HepG2 (cell line): ENCODE results near the gene CEL.

ENCODE experiments used
- ATF7 ChIP-seq, 2 experiments: fragments of 450-650 bp in 1 of 2; sonication (generic) in 1 of 2; formaldehyde crosslinking in 1 of 2; IDR thresholded peaks; 2 replicates each; pipeline versions ENCODE4 v1.4.0 to v1.6.1; 2016 to 2020; ENCODE audit warnings: antibody characterized with exemption in 1 of 2, mild to moderate bottlenecking in 1 of 2, missing genetic modification reagents in 1 of 2
- FOXC1 ChIP-seq: sonication (generic); formaldehyde crosslinking; IDR thresholded peaks from 2 replicates; pipeline ENCODE4 v1.8.0; 2022; ENCODE audit warnings: mild to moderate bottlenecking, missing genetic modification reagents, borderline replicate concordance
- HDAC6 ChIP-seq: fragments of 200-600 bp; sonication (generic); IDR thresholded peaks from 2 replicates; pipeline ENCODE4 v1.7.0; 2017; ENCODE audit warnings: mild to moderate bottlenecking, antibody characterized with exemption, low read length, low read depth
- MED13 ChIP-seq: sonication (generic); formaldehyde crosslinking; IDR thresholded peaks from 2 replicates; pipeline ENCODE4 v1.5.0; 2020; ENCODE audit warnings: missing genetic modification reagents
- MYC ChIP-seq: sonication (generic); formaldehyde crosslinking; IDR thresholded peaks from 2 replicates; pipeline ENCODE4 v1.9.0; 2021; ENCODE audit warnings: missing genetic modification reagents, borderline replicate concordance
- NPAS2 ChIP-seq: sonication (generic); formaldehyde crosslinking; IDR thresholded peaks from 2 replicates; pipeline ENCODE4 v1.8.0; 2022; ENCODE audit warnings: mild to moderate bottlenecking, missing genetic modification reagents, borderline replicate concordance
- POGK ChIP-seq: sonication (generic); formaldehyde crosslinking; conservative IDR thresholded peaks from 2 replicates; pipeline ENCODE4 v1.8.0; 2022; ENCODE audit warnings: mild to moderate bottlenecking, moderate library complexity, missing genetic modification reagents
- POLR2A ChIP-seq, 2 experiments: IDR thresholded peaks; 2 replicates each; pipeline ENCODE4 v1.6.1; 2011; ENCODE audit warnings: low read depth in 2 of 2, low read length in 2 of 2, mild to moderate bottlenecking in 1 of 2, moderate library complexity in 1 of 2; ENCODE audit not compliant: insufficient read depth in 1 of 2
- PRPF4 ChIP-seq: fragments of 200-400 bp; formaldehyde crosslinking; IDR thresholded peaks from 2 replicates; pipeline ENCODE4 v1.6.1; 2016; ENCODE audit warnings: low read length, low read depth; ENCODE audit not compliant: poor library complexity, severe bottlenecking
- TAF1 ChIP-seq: sonication (generic); formaldehyde crosslinking; IDR thresholded peaks from 2 replicates; pipeline ENCODE4 v1.4.0; 2020; ENCODE audit warnings: missing genetic modification reagents
- TCF12 ChIP-seq, 2 experiments: fragments of 450-650 bp in 1 of 2; sonication (generic) in 1 of 2; formaldehyde crosslinking in 1 of 2; IDR thresholded peaks; 2 replicates each; pipeline versions ENCODE4 v1.6.1 to v1.8.0; 2017 to 2022; ENCODE audit warnings: antibody characterized with exemption in 1 of 2, mild to moderate bottlenecking in 1 of 2, missing genetic modification reagents in 1 of 2, moderate library complexity in 1 of 2
- TCF7 ChIP-seq: sonication (generic); IDR thresholded peaks from 2 replicates; pipeline ENCODE4 v1.6.1; 2016; ENCODE audit warnings: antibody characterized with exemption, low read depth
- TF ChIP-seq, protein P1 (sequence below): sonication (generic); formaldehyde crosslinking; IDR thresholded peaks from 2 replicates; pipeline ENCODE4 v1.5.0; 2020; ENCODE audit warnings: mild to moderate bottlenecking, missing genetic modification reagents, moderate library complexity
- TF ChIP-seq, protein P2 (sequence below): sonication (generic); formaldehyde crosslinking; IDR thresholded peaks from 2 replicates; pipeline ENCODE4 v1.4.0; 2020; ENCODE audit warnings: missing genetic modification reagents, borderline replicate concordance

- TF ChIP-seq MED13 (CRISPR knock-in tag): no peak
- TF ChIP-seq HDAC6: no peak
- TF ChIP-seq, protein P1, sequence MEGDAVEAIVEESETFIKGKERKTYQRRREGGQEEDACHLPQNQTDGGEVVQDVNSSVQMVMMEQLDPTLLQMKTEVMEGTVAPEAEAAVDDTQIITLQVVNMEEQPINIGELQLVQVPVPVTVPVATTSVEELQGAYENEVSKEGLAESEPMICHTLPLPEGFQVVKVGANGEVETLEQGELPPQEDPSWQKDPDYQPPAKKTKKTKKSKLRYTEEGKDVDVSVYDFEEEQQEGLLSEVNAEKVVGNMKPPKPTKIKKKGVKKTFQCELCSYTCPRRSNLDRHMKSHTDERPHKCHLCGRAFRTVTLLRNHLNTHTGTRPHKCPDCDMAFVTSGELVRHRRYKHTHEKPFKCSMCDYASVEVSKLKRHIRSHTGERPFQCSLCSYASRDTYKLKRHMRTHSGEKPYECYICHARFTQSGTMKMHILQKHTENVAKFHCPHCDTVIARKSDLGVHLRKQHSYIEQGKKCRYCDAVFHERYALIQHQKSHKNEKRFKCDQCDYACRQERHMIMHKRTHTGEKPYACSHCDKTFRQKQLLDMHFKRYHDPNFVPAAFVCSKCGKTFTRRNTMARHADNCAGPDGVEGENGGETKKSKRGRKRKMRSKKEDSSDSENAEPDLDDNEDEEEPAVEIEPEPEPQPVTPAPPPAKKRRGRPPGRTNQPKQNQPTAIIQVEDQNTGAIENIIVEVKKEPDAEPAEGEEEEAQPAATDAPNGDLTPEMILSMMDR: no peak
- TF ChIP-seq TAF1 (CRISPR knock-in tag): no peak
- no peak for TF ChIP-seq TCF12 (IDR thresholded peaks at IDR 0.05)
- no peak for TF ChIP-seq TCF12 (CRISPR knock-in tag; IDR thresholded peaks at IDR 0.05)
- TF ChIP-seq FOXC1 (CRISPR knock-in tag): no peak
- no peak for TF ChIP-seq PRPF4
- TF ChIP-seq NPAS2 (CRISPR knock-in tag): no peak
- TF ChIP-seq MYC (CRISPR knock-in tag): no peak
- TF ChIP-seq TCF7: no peak
- TF ChIP-seq, protein P2, sequence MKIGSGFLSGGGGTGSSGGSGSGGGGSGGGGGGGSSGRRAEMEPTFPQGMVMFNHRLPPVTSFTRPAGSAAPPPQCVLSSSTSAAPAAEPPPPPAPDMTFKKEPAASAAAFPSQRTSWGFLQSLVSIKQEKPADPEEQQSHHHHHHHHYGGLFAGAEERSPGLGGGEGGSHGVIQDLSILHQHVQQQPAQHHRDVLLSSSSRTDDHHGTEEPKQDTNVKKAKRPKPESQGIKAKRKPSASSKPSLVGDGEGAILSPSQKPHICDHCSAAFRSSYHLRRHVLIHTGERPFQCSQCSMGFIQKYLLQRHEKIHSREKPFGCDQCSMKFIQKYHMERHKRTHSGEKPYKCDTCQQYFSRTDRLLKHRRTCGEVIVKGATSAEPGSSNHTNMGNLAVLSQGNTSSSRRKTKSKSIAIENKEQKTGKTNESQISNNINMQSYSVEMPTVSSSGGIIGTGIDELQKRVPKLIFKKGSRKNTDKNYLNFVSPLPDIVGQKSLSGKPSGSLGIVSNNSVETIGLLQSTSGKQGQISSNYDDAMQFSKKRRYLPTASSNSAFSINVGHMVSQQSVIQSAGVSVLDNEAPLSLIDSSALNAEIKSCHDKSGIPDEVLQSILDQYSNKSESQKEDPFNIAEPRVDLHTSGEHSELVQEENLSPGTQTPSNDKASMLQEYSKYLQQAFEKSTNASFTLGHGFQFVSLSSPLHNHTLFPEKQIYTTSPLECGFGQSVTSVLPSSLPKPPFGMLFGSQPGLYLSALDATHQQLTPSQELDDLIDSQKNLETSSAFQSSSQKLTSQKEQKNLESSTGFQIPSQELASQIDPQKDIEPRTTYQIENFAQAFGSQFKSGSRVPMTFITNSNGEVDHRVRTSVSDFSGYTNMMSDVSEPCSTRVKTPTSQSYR: no peak
- no peak for TF ChIP-seq POLR2A (IDR thresholded peaks at IDR 0.05; ENCODE audit: insufficient read depth in 1 of 2, low read depth in 2 of 2, low read length in 2 of 2)
- TF ChIP-seq POGK (CRISPR knock-in tag): no peak
- TF ChIP-seq ATF7 (IDR thresholded peaks at IDR 0.05): no peak
- no peak for TF ChIP-seq ATF7 (CRISPR knock-in tag; IDR thresholded peaks at IDR 0.05)
Observed at GRCh38 chr9:133100506-133101355, 39.0 kb downstream of the CEL start.
